ENCODE results near the gene FAF2. TPM values are rescaled to one million over a fixed set of nuclear protein-coding genes. Genes with fewer than 3 reads are reported as not detected.

FAF2 gene
- total and polyA plus RNA-seq, 2 donors (not counting 3 experiments of a cell fraction or from before 2014, with no cell fraction given): 27.9 to 43.5 TPM

DNA sequence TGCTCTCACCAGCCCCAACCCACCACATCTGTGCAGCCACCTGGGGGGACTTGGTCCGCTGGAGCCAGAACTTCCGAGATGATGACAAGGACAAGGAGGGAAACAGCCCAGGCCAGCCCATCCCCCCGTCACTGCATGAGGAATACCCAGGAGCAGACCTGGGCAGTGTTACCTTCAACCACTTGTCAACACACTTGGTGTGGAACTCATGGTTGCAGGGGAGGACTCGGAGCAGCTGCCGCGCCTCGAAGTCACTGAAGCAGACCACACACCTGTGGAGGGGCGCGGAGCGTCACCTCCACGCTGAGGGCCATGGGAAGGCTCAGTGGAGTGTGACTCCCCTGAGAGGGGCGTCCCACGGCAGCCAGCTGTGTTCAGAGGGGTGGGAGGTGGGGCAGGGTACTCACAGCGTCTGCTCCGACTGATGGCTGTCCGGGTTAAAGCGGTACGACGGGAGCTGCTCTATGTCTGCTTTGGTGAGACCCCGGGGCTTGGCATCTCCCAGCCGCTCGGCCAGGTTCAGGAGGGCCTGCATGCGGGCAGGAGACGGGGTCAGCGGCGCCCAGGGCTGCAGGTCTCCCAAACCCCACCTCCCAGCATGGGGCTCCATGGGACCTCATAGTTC, 81.0 kb downstream of the FAF2 start:
- Histone ChIP-seq H3K4me1 (ENCODE audit: control insufficient read depth, extremely low read depth, insufficient read depth, low read length) (peaks cover 13% of the 10 kb centered on the region), H3K27ac (ENCODE audit: insufficient read depth, low read depth, low read length) (no peak overlapping the region), H3K4me2 (ENCODE audit: insufficient read depth, low read length) (no peak overlapping the region), H3K27me3 (ENCODE audit: control insufficient read depth in 2 of 2, insufficient read depth in 2 of 2, low read length in 2 of 2) (no peaks in the 10 kb centered on the region), H3K9me3 (replicated peaks; ENCODE audit: control insufficient read depth, insufficient read depth, low read length) (no peaks in the 10 kb centered on the region), H3K36me3 (ENCODE audit: control insufficient read depth in 2 of 2, extremely low read depth in 1 of 2, insufficient read depth in 2 of 2, low read length in 2 of 2) (peaks cover 9 to 42% of the 10 kb centered on the region in 2 experiments), H3K79me2 (ENCODE audit: control insufficient read depth, insufficient read depth, low read length) (peaks cover 11% of the 10 kb centered on the region), H2AFZ (ENCODE audit: low read depth, low read length) (no peak overlapping the region), H3K9ac (replicated peaks; ENCODE audit: extremely low read depth, insufficient read depth, low read length) (no peak overlapping the region), H4K20me1 (replicated peaks; ENCODE audit: control insufficient read depth, extremely low read depth, insufficient read depth, low read length) (no peaks in the 10 kb centered on the region), H3K4me3 (replicated peaks in 1 of 3; ENCODE audit: insufficient read depth in 1 of 3, low read depth in 1 of 3, low read length in 3 of 3) (no peak overlapping the region), H3K9me1 (replicated peaks; ENCODE audit: control insufficient read depth, extremely low read depth, insufficient read depth, low read length) (no peaks in the 10 kb centered on the region)
- no TSS peak for BruUV-seq (replicated peaks)
- no peak for FAIRE-seq
- dilution Hi-C loops (cut with MboI; ENCODE audit: extremely low pct_ligation_motif_present, low sequenced_read_pairs) (no loop called here), intact Hi-C loops (cut with micrococcal nuclease) (no loop called here)
- ChIA-PET CTCF (no interaction called here), POLR2A (no interaction called here)
- no peak for DNase-seq (ENCODE audit: low read depth, low spot score)
- no peak for TF ChIP-seq EZH2 (IDR thresholded peaks at IDR 0.05; ENCODE audit: borderline replicate concordance, low read depth, low read length, severe bottlenecking)
- TF ChIP-seq CTCF (IDR thresholded peaks at IDR 0.05; ENCODE audit: extremely low read depth in 1 of 2, insufficient read depth in 1 of 2, low read depth in 1 of 2, low read length in 2 of 2): no peak
- TF ChIP-seq POLR2A (IDR thresholded peaks at IDR 0.05; ENCODE audit: low read depth, low read length): no peak
- TF ChIP-seq FOS (IDR thresholded peaks at IDR 0.05; ENCODE audit: borderline replicate concordance, insufficient read depth, low read length): no peak

GRCh38 chr5:176529741-176530141, 81.6 kb downstream of the FAF2 start:
- dilution Hi-C loops (cut with MboI; ENCODE audit: extremely low pct_ligation_motif_present, low sequenced_read_pairs) (no loop called here), intact Hi-C loops (cut with micrococcal nuclease) (loop anchor here (10.0 kb wide), 2 partner anchors 465 to 965 kb away; partner anchors contain the start of gene PDLIM7)
- no peak for FAIRE-seq
- BruUV-seq (replicated peaks): no TSS peak
- Histone ChIP-seq H3K27me3 (ENCODE audit: control insufficient read depth in 2 of 2, insufficient read depth in 2 of 2, low read length in 2 of 2) (no peaks in the 10 kb centered on the region), H3K4me1 (ENCODE audit: control insufficient read depth, extremely low read depth, insufficient read depth, low read length) (peaks cover 18% of the 10 kb centered on the region), H3K27ac (ENCODE audit: insufficient read depth, low read depth, low read length) (no peak overlapping the region), H3K9ac (replicated peaks; ENCODE audit: extremely low read depth, insufficient read depth, low read length) (no peak overlapping the region), H3K4me2 (ENCODE audit: insufficient read depth, low read length) (no peak overlapping the region), H3K36me3 (ENCODE audit: control insufficient read depth in 2 of 2, extremely low read depth in 1 of 2, insufficient read depth in 2 of 2, low read length in 2 of 2) (peaks cover 9 to 43% of the 10 kb centered on the region in 2 experiments), H3K4me3 (replicated peaks in 1 of 3; ENCODE audit: insufficient read depth in 1 of 3, low read depth in 1 of 3, low read length in 3 of 3) (no peak overlapping the region), H2AFZ (ENCODE audit: low read depth, low read length) (no peak overlapping the region), H3K79me2 (ENCODE audit: control insufficient read depth, insufficient read depth, low read length) (peaks cover 16% of the 10 kb centered on the region), H3K9me3 (replicated peaks; ENCODE audit: control insufficient read depth, insufficient read depth, low read length) (no peaks in the 10 kb centered on the region), H4K20me1 (replicated peaks; ENCODE audit: control insufficient read depth, extremely low read depth, insufficient read depth, low read length) (no peaks in the 10 kb centered on the region), H3K9me1 (replicated peaks; ENCODE audit: control insufficient read depth, extremely low read depth, insufficient read depth, low read length) (no peaks in the 10 kb centered on the region)
- TF ChIP-seq GATA2 (IDR thresholded peaks at IDR 0.05; ENCODE audit: insufficient read depth, insufficient read length, low read depth, low read length) (no peak), POLR2AphosphoS5 (IDR thresholded peaks at IDR 0.05; ENCODE audit: insufficient read depth, low read depth, low read length) (no peak), JUN (IDR thresholded peaks at IDR 0.05; ENCODE audit: borderline replicate concordance, insufficient read depth, insufficient read length, low read depth) (no peak), EZH2 (IDR thresholded peaks at IDR 0.05; ENCODE audit: borderline replicate concordance, low read depth, low read length, severe bottlenecking) (no peak), CTCF (IDR thresholded peaks at IDR 0.05; ENCODE audit: extremely low read depth in 1 of 2, insufficient read depth in 1 of 2, low read depth in 1 of 2, low read length in 2 of 2) (no peak), MAX (IDR thresholded peaks at IDR 0.05; ENCODE audit: insufficient read depth, insufficient read length) (no peak), MYC (IDR thresholded peaks at IDR 0.05; ENCODE audit: low read depth, low read length) (no peak), POLR2A (IDR thresholded peaks at IDR 0.05; ENCODE audit: low read depth, low read length) (no peak), FOS (IDR thresholded peaks at IDR 0.05; ENCODE audit: borderline replicate concordance, insufficient read depth, low read length) (no peak)
- no peak for DNase-seq (ENCODE audit: low read depth, low spot score)
- CTCF ChIA-PET: no interaction called here
- POLR2A ChIA-PET: no interaction called here

All from endothelial cell of umbilical vein (primary cell).